Calu3 (cell line): Measurements from ENCODE around the gene MRPL11. TPM values are rescaled to one million over a fixed set of nuclear protein-coding genes. Genes with fewer than 3 reads are reported as not detected.
"Not testable (repeated sequence)": the region's sequence is repeated elsewhere in the genome, so short reads cannot be mapped to it uniquely, and the experiment has no call there.

Source experiments
- BruUV-seq: library from RNA; stranded (reverse); fragments of 400-500 nt; replicated peaks from 2 replicates; lab custom pipeline; 2021; lab: Mats Ljungman, UMichigan
- CTCF ChIA-PET: fragments of 300-600 bp; sonication (Branson Sonifier 250); formaldehyde crosslinking; loops from one replicate; lab custom pipeline; 2022; ENCODE audit warnings: antibody characterized with exemption; lab: Charles Lee
- DNase-seq: peaks from one replicate; pipeline ENCODE4 v3.0.0; 2022
- H3K27ac Mint-ChIP-seq: one replicate; pipeline ENCODE4 v1.8.0; 2022; ENCODE audit warnings: mixed read lengths; ENCODE audit not compliant: unreplicated experiment
- H3K27me3 Mint-ChIP-seq: one replicate; pipeline ENCODE4 v1.8.0; 2022; ENCODE audit warnings: mixed read lengths; ENCODE audit not compliant: unreplicated experiment
- H3K36me3 Mint-ChIP-seq: one replicate; pipeline ENCODE4 v1.8.0; 2022; ENCODE audit warnings: mild to moderate bottlenecking, moderate library complexity, mixed read lengths; ENCODE audit not compliant: insufficient read depth, unreplicated experiment
- H3K4me1 Mint-ChIP-seq: one replicate; pipeline ENCODE4 v1.8.0; 2022; ENCODE audit warnings: mild to moderate bottlenecking, low read depth, mixed read lengths; ENCODE audit not compliant: unreplicated experiment
- H3K4me3 Mint-ChIP-seq: one replicate; pipeline ENCODE4 v1.8.0; 2022; ENCODE audit warnings: mild to moderate bottlenecking, low read depth, moderate library complexity, mixed read lengths; ENCODE audit not compliant: unreplicated experiment
- H3K9me3 Mint-ChIP-seq: one replicate; pipeline ENCODE4 v1.8.0; 2022; ENCODE audit warnings: low read depth, mixed read lengths; ENCODE audit not compliant: unreplicated experiment
- CTCF ChIP-seq: fragments of 200-600 bp; IDR thresholded peaks from one replicate; pipeline ENCODE4 v1.8.0; 2022; ENCODE audit warnings: antibody characterized with exemption; ENCODE audit not compliant: unreplicated experiment
- intact Hi-C: fragments of 100-400 bp; cut with micrococcal nuclease; formaldehyde crosslinking; loops from one replicate; pipeline ENCODE4 v1.10.0; 2022; ENCODE audit not compliant: unreplicated experiment
- total RNA-seq: library from RNA; stranded (reverse); gene quantifications from 2 replicates; pipeline ENCODE4 v1.2.3, GENCODE V29; 2022

MRPL11 gene
- total RNA-seq, 1 experiment from 2014 or later, result 79.6 TPM

DNA sequence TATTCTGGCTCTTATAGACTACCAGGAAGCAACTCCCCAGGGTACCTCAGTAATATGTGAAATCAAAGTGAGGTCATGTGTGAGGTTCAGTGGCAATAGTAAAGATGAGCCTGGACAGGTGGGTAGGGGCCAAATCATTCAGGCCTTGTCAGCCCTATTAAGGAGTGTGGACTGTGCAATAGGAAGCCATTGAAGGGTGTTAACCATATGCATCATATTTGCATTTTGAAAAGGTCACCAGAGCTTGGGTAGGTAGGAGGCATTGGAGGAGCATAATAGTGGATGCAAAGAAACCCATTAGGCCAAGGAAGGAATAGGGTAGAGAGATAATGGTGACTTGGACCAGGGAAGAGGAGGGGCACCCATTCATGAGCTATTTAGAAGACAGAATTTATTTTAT is 8.4 kb upstream of the MRPL11 start:
- BruUV-seq, result no TSS peak
- no peak overlapping the region for H3K4me3 Mint-ChIP-seq
- CTCF ChIA-PET, result no interaction called here
- peaks cover 93% of the 10 kb centered on the region for H3K27me3 Mint-ChIP-seq
- DNase-seq, result no peak
- H3K9me3 Mint-ChIP-seq, result no peaks in the 10 kb centered on the region
- H3K36me3 Mint-ChIP-seq, result no peaks in the 10 kb centered on the region
- TF ChIP-seq CTCF, result no peak
- no peak overlapping the region for H3K27ac Mint-ChIP-seq
- H3K4me1 Mint-ChIP-seq, result no peaks in the 10 kb centered on the region
- intact Hi-C loops, result no loop called here

DNA sequence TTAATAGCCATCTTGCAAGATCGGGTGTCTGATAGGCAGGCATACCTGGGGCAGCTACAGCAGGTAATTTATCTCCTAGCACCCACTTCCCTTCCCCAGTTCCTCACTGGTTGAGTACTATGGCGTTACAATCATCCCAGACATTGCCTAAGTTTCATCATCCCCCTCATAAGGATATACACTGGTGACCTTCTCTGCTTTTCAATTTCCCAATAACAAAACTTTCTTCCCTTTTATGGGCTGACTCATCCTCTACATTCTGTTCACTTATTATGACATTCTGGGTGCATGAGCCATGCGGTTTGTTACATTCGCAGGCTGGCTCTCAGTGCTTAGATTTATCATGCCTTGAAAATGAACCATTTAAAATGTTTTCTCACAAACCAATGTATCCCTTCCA is 5.0 kb upstream of the MRPL11 start:
- Mint-ChIP-seq H3K4me1 (no peaks in the 10 kb centered on the region), H3K36me3 (peaks cover 4% of the 10 kb centered on the region), H3K27ac (no peak overlapping the region), H3K27me3 (peaks cover 62% of the 10 kb centered on the region), H3K4me3 (no peak overlapping the region), H3K9me3 (no peaks in the 10 kb centered on the region)
- no peak for DNase-seq
- intact Hi-C loops, result no loop called here
- no TSS peak for BruUV-seq
- CTCF ChIA-PET, result no interaction called here
- TF ChIP-seq CTCF, result no peak

GRCh38 chr11:66440940-66441282 is 2.3 kb upstream of the MRPL11 start:
- CTCF ChIA-PET, H3K9me3 Mint-ChIP-seq, H3K4me3 Mint-ChIP-seq, H3K4me1 Mint-ChIP-seq, DNase-seq, intact Hi-C loops, H3K27ac Mint-ChIP-seq, BruUV-seq: not testable (repeated sequence)
- peaks cover 23% of the 10 kb centered on the region for H3K36me3 Mint-ChIP-seq
- H3K27me3 Mint-ChIP-seq, result peaks cover 36% of the 10 kb centered on the region

DNA sequence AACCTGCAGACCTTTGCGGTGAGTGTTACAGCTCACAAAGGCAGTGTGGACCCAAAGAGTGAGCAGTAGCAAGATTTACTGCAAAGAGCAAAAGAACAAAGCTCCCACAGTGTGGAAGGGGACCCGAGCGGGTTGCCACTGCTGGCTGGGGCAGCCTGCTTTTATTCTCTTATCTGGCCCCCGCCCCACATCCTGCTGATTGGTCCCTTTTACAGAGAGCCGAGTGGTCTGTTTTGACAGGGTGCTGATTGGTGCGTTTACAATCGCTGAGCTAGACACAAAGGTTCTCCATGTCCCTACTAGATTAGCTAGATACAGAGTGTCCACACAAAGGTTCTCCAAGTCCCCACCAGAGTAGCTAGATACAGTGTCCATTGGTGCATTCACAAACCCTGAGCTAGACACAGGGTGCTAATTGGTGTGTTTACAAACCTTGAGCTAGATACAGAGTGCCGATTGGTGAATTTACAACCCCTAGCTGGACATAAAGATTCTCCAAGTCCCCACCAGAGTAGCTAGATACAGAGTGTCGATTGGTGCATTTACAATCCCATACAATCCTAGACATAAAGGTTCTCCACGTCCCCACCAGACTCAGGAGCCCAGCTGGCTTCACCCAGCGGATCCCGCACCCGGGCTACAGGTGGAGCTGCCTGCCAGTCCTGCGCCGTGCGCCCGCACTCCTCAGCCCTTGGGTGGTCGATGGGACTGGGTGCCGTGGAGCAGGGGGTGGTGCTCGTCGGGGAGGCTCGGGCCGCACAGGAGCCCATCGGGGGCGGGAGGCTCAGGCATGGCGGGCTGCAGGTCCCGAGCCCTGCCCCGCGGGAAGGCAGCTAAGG is 1.7 kb upstream of the MRPL11 start:
- BruUV-seq, H3K4me1 Mint-ChIP-seq, H3K4me3 Mint-ChIP-seq, H3K9me3 Mint-ChIP-seq, H3K27ac Mint-ChIP-seq, DNase-seq, intact Hi-C loops: not testable (repeated sequence)
- CTCF ChIA-PET, result interaction anchor here (1.2 kb wide), 1 partner anchor 40 kb away, joined by 3 read pairs; the partner anchor contains the start of gene DPP3
- Mint-ChIP-seq H3K27me3 (peaks cover 30% of the 10 kb centered on the region), H3K36me3 (peaks cover 23% of the 10 kb centered on the region)

- Mint-ChIP-seq H3K27me3 (peaks cover 13% of the 10 kb centered on the region), H3K27ac (peak overlapping the region; percentile 87), H3K4me3 (peak overlapping the region; percentile 86), H3K36me3 (peaks cover 23% of the 10 kb centered on the region), H3K9me3 (no peaks in the 10 kb centered on the region), H3K4me1 (no peaks in the 10 kb centered on the region)
- no peak for TF ChIP-seq CTCF
- CTCF ChIA-PET, result interaction anchor here (1.1 to 1.6 kb wide), 6 partner anchors 20 to 240 kb away, joined by 7 to 14 read pairs (median 8); partner anchors contain the start of genes DPP3, PELI3 and RBM4B
- DNase-seq, result no peak
- intact Hi-C loops, result no loop called here
- BruUV-seq, result TSS peak; percentile 53
Observed at GRCh38 chr11:66437979-66438503, 607 bp downstream of the MRPL11 start.
